Brain microvascular endothelial cell (primary cell): ENCODE data around the gene SPOCK3.
"Not testable (repeated sequence)": the region's sequence is repeated elsewhere in the genome, so short reads cannot be mapped to it uniquely, and the experiment has no call there.

Experiments used
- DNase-seq: peaks from one replicate; pipeline ENCODE4 v3.0.0-alpha.2; 2020
- H3K27ac ChIP-seq: fragments of 250-450 bp; sonication (Bioruptor Pico); 2 replicates; pipeline ENCODE4 v1.5.1; 2020; ENCODE audit warnings: mild to moderate bottlenecking, moderate library complexity
- H3K27me3 ChIP-seq: fragments of 250-450 bp; sonication (Bioruptor Pico); replicated peaks from 2 replicates; pipeline ENCODE4 v1.5.1; 2020; ENCODE audit warnings: mild to moderate bottlenecking
- H3K36me3 ChIP-seq: fragments of 250-450 bp; sonication (Bioruptor Pico); replicated peaks from 2 replicates; pipeline ENCODE4 v1.5.1; 2020; ENCODE audit warnings: mild to moderate bottlenecking
- H3K4me3 ChIP-seq: 2 replicates; pipeline ENCODE4 v1.5.1; 2011; ENCODE audit warnings: low read depth, mild to moderate bottlenecking, control low read depth, low read length, moderate library complexity
- CTCF ChIP-seq: IDR thresholded peaks from 2 replicates; pipeline ENCODE4 v1.5.1; 2011; ENCODE audit warnings: low read depth, mild to moderate bottlenecking, moderate library complexity, low read length, control low read depth, inconsistent platforms; ENCODE audit errors: missing control alignments
- in situ Hi-C: cut with HindIII; loops from 2 replicates; pipeline ENCODE4 v1.10.0; 2017; ENCODE audit warnings: low sequenced_read_pairs, low pct_ligation_motif_present

Gene SPOCK3

GRCh38 chr4:166726832-166727231 lies 507.5 kb downstream of the SPOCK3 start:
- no peaks in the 10 kb centered on the region for H3K36me3 ChIP-seq
- H3K4me3 ChIP-seq, result no peak overlapping the region
- no peak for DNase-seq
- no peaks in the 10 kb centered on the region for H3K27me3 ChIP-seq
- no peak for TF ChIP-seq CTCF
- in situ Hi-C loops, result no loop called here
- no peak overlapping the region for H3K27ac ChIP-seq

- in situ Hi-C loops, result no loop called here
- TF ChIP-seq CTCF, result no peak
- DNase-seq, result no peak
- Histone ChIP-seq H3K27me3 (no peaks in the 10 kb centered on the region), H3K4me3 (no peak overlapping the region), H3K27ac (no peak overlapping the region), H3K36me3 (no peaks in the 10 kb centered on the region)
Observed at GRCh38 chr4:166724369-166724768, 509.9 kb downstream of the SPOCK3 start.

- Histone ChIP-seq H3K27me3 (no peaks in the 10 kb centered on the region), H3K27ac (no peak overlapping the region), H3K36me3 (no peaks in the 10 kb centered on the region), H3K4me3 (no peak overlapping the region)
- in situ Hi-C loops, result no loop called here
- DNase-seq, result no peak
- TF ChIP-seq CTCF, result no peak
Observed at GRCh38 chr4:166723532-166724140, 510.7 kb downstream of the SPOCK3 start.

- in situ Hi-C loops, H3K27me3 ChIP-seq, DNase-seq, H3K27ac ChIP-seq, H3K4me3 ChIP-seq, H3K36me3 ChIP-seq: not testable (repeated sequence)
Observed at GRCh38 chr4:166715748-166716713, 518.3 kb downstream of the SPOCK3 start.

DNA sequence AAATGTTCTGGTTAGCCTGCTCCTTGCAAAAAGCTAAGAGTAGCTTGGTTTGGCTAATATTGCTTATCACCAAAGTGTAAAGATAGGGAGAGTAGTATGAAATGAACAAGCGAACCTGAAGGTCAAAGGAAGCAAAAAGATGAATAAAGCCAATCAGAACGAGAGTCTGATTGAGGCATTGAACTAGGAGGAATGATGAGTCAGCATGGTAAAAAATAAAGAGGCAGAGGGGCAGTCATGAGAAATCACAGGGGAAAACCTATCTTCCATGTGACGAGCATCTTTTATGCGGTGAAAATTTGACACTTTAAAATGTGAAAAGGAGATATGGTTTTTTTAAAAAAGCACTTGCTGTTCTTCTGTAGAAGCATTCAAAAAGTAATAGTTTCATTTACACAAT lies 533.7 kb downstream of the SPOCK3 start:
- no peak for DNase-seq
- H3K27ac ChIP-seq, result no peak overlapping the region
- H3K27me3 ChIP-seq, result no peaks in the 10 kb centered on the region
- TF ChIP-seq CTCF, result no peak
- no peak overlapping the region for H3K4me3 ChIP-seq
- in situ Hi-C loops, result no loop called here
- H3K36me3 ChIP-seq, result no peaks in the 10 kb centered on the region

DNA sequence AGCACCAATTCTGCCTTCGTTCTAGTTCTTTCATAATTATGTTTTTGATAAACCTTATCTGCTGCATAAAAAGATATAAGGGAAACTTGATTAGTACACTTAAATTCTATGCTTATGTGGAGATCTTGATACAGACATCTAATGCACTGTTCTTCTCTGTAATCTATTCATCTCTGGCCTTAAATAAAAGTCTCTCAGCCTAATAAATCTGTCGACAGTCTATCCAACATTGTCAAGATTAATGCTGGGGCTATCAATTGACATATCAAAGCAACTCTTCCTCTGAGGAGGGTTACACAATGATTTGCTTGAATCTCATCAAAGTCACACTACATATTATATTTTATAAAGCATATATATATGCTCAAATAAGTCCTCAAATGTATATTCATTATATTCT lies 545.5 kb downstream of the SPOCK3 start:
- Histone ChIP-seq H3K27me3 (no peaks in the 10 kb centered on the region), H3K27ac (no peak overlapping the region), H3K36me3 (no peaks in the 10 kb centered on the region), H3K4me3 (no peak overlapping the region)
- TF ChIP-seq CTCF, result no peak
- no peak for DNase-seq
- in situ Hi-C loops, result no loop called here
